PFSK-1 (cell line): ENCODE measurements around the gene ARHGAP35.

Experiments used
- FOXP2 ChIP-seq: optimal IDR thresholded peaks from 2 replicates; pipeline ENCODE3; 2011; ENCODE audit warnings: borderline replicate concordance, control low read depth, inconsistent platforms; ENCODE audit not compliant: insufficient read depth; ENCODE audit errors: extremely low read length, extremely low read depth
- POLR2AphosphoS5 ChIP-seq: IDR thresholded peaks from 2 replicates; pipeline ENCODE4 v1.6.1; 2012; ENCODE audit warnings: low read depth, mild to moderate bottlenecking, control low read depth, low read length, moderate library complexity
- REST ChIP-seq, 2 experiments: IDR thresholded peaks; 2 replicates each; pipeline versions ENCODE4 v1.6.1 to v1.8.0; 2011 to 2012; ENCODE audit warnings: low read depth in 2 of 2, low read length in 2 of 2, control low read depth in 1 of 2, inconsistent platforms in 1 of 2, mild to moderate bottlenecking in 1 of 2, moderate library complexity in 1 of 2; ENCODE audit not compliant: insufficient read depth in 1 of 2
- SIN3A ChIP-seq: IDR thresholded peaks from 2 replicates; pipeline ENCODE4 v1.6.1; 2012; ENCODE audit warnings: mild to moderate bottlenecking, low read length, moderate library complexity, borderline replicate concordance; ENCODE audit not compliant: insufficient read depth
- TAF1 ChIP-seq: IDR thresholded peaks from 2 replicates; pipeline ENCODE4 v1.6.1; 2012; ENCODE audit warnings: low read length, control low read depth, borderline replicate concordance; ENCODE audit not compliant: insufficient read depth

Gene ARHGAP35

GRCh38 chr19:46875234-46875633, 14.4 kb downstream of the ARHGAP35 start:
- TF ChIP-seq FOXP2 (no peak), REST (IDR thresholded peaks at IDR 0.05; ENCODE audit: insufficient read depth in 1 of 2, low read depth in 2 of 2, low read length in 2 of 2) (no peak), TAF1 (no peak), SIN3A (no peak), POLR2AphosphoS5 (no peak)

GRCh38 chr19:46875657-46876056, 14.9 kb downstream of the ARHGAP35 start:
- TF ChIP-seq POLR2AphosphoS5 (no peak), SIN3A (no peak), TAF1 (no peak), REST (IDR thresholded peaks at IDR 0.05; ENCODE audit: insufficient read depth in 1 of 2, low read depth in 2 of 2, low read length in 2 of 2) (no peak), FOXP2 (no peak)

GRCh38 chr19:46878613-46879375, 18.0 kb downstream of the ARHGAP35 start:
- TF ChIP-seq REST (IDR thresholded peaks at IDR 0.05; ENCODE audit: insufficient read depth in 1 of 2, low read depth in 2 of 2, low read length in 2 of 2) (no peak), TAF1 (no peak), FOXP2 (no peak)

GRCh38 chr19:46880431-46880830, 19.6 kb downstream of the ARHGAP35 start:
- TF ChIP-seq REST (IDR thresholded peaks at IDR 0.05; ENCODE audit: insufficient read depth in 1 of 2, low read depth in 2 of 2, low read length in 2 of 2) = no peak
- TF ChIP-seq FOXP2 = no peak
- TF ChIP-seq POLR2AphosphoS5 = no peak
- no peak for TF ChIP-seq SIN3A
- TF ChIP-seq TAF1 = no peak

GRCh38 chr19:46881092-46881491, 20.3 kb downstream of the ARHGAP35 start:
- TF ChIP-seq TAF1 (no peak), SIN3A (no peak), REST (IDR thresholded peaks at IDR 0.05; ENCODE audit: insufficient read depth in 1 of 2, low read depth in 2 of 2, low read length in 2 of 2) (no peak), POLR2AphosphoS5 (no peak), FOXP2 (no peak)
